Progenitor cell of endocrine pancreas (in vitro differentiated cells): ENCODE data around the gene RAET1G. TPM values are rescaled to one million over a fixed set of nuclear protein-coding genes. Genes with fewer than 3 reads are reported as not detected.

Experiments
- DNase-seq: peaks from one replicate; pipeline ENCODE4 v3.0.0; 2021; ENCODE audit warnings: low spot score; ENCODE audit not compliant: unreplicated experiment
- H3K27ac Mint-ChIP-seq: 2 replicates; pipeline ENCODE4 v1.8.0; 2021; ENCODE audit warnings: mild to moderate bottlenecking, moderate library complexity, mixed read lengths
- H3K27me3 Mint-ChIP-seq: 2 replicates; pipeline ENCODE4 v1.8.0; 2021; ENCODE audit warnings: mixed read lengths
- H3K36me3 Mint-ChIP-seq: 2 replicates; pipeline ENCODE4 v1.8.0; 2022; ENCODE audit warnings: mixed read lengths; ENCODE audit not compliant: insufficient read depth
- H3K4me1 Mint-ChIP-seq: 2 replicates; pipeline ENCODE4 v1.8.0; 2021; ENCODE audit warnings: low read depth, mixed read lengths
- H3K4me3 Mint-ChIP-seq: 2 replicates; pipeline ENCODE4 v1.8.0; 2021; ENCODE audit warnings: low read depth, mild to moderate bottlenecking, moderate library complexity, mixed read lengths
- H3K9me3 Mint-ChIP-seq: 2 replicates; pipeline ENCODE4 v1.8.0; 2021; ENCODE audit warnings: low read depth, mixed read lengths
- CTCF ChIP-seq: fragments of 200-600 bp; sonication (generic); IDR thresholded peaks from one replicate; pipeline ENCODE4 v1.5.0; 2021; ENCODE audit warnings: antibody characterized with exemption, mild to moderate bottlenecking; ENCODE audit not compliant: unreplicated experiment
- total RNA-seq: library from RNA; stranded (reverse); gene quantifications from 2 replicates; pipeline ENCODE4 v1.2.1, GENCODE V29; 2021

The RAET1G gene
- total RNA-seq, 1 donor from 2014 or later, result not detected

DNA sequence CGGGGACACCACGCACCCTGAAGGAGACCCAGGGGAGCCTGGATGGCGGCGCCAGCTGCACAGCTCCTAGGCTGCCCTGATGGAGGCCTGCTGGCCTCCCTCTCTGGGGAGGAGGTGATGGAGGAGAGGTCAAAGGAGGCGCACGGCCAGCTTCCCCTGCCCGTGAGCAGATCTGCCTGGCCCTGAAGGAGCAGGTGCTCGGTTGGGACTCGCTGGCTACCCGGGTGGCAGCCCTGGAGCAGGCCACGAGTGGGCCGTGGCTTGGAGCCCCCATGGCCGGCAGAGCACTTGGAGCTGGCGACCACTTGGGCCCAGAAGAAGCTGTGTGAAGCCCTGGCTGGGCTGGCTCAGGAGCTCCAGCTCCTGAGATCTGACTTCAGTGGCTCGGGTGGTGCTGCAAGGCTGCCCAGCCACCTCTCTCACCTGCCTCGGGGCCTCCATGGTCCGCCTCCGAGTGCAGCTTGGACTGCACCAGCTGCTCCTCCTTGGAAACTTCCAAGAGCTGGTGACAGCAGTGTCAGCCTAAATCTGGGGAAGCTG lies 17.5 kb downstream of the RAET1G start:
- TF ChIP-seq CTCF, result no peak
- Mint-ChIP-seq H3K27me3 (peaks cover 19% of the 10 kb centered on the region), H3K27ac (no peak overlapping the region), H3K4me3 (no peak overlapping the region), H3K36me3 (peaks cover 3% of the 10 kb centered on the region), H3K4me1 (no peaks in the 10 kb centered on the region), H3K9me3 (peaks cover 9% of the 10 kb centered on the region)
- no peak for DNase-seq

DNA sequence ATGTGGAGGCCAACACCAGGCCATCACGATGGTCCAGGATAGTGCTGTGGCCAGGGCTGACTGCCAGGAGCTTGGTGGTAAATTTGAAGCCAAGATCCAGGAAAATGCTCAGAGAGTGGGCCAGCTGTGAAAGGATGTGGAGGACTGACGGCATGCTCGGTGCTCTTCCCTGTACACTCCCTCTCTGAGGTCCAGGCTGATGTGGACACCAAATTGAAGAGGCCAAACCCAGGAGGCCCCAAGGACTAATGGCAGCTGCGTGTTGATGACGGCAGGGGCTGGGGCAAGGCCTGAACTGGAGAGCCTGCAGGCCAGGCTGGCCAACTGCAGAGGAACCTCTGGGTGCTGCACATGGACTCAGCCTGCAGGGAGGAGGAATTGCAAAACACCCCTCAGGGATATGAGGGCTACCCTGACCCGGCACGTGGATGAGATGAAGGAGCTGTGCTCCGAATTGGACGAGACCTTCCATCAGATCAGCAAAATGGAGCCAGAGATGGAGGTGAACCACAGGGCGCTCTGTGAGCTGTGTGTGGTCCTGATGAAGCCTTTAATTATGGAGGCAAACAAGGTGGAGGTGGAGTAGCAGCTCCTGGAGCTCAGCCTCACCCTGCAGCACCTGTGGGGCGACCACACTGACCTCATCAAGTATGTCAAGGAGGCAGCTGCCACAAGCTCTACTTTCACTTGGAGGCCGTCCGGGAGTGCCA lies 18.1 kb downstream of the RAET1G start:
- no peak for DNase-seq
- no peak overlapping the region for H3K27ac Mint-ChIP-seq
- peaks cover 21% of the 10 kb centered on the region for H3K27me3 Mint-ChIP-seq
- TF ChIP-seq CTCF, result no peak
- peaks cover 9% of the 10 kb centered on the region for H3K9me3 Mint-ChIP-seq
- peaks cover 3% of the 10 kb centered on the region for H3K36me3 Mint-ChIP-seq
- no peak overlapping the region for H3K4me3 Mint-ChIP-seq
- H3K4me1 Mint-ChIP-seq, result no peaks in the 10 kb centered on the region

DNA sequence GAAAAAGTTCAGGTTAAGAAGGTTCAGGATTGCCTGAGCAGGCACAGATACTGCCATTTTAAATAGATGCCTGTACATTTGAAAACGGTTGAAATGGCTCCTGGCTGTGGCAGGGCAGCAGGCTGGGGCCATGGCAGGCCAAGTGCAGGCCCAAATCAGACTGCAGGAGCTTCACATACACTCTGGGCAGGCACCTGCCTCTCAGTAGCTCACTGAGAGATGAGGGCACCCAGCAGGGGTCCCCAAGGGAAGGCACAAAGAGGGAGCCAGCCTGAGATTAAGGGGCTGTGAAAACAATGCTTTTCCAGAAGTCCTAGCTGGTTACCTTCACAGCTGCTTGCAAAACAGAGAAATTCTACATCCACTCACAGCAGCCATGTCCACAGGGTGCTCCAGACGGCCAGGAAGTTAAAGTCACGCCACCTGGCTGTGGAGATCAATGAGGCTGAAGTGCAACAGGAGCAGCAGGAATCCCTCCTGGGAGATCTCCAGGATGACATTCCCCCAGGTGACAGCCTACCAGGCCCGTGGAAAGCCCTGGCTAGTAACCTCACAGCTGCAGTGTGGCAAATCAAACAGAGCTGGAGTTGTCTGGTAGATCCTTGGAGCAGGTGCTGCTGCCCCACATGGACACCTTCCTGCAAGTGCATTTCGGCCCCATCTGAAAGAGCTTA lies 18.8 kb downstream of the RAET1G start:
- Mint-ChIP-seq H3K4me3 (no peak overlapping the region), H3K27me3 (peaks cover 27% of the 10 kb centered on the region), H3K4me1 (no peaks in the 10 kb centered on the region), H3K9me3 (peaks cover 6% of the 10 kb centered on the region), H3K36me3 (peaks cover 3% of the 10 kb centered on the region), H3K27ac (no peak overlapping the region)
- DNase-seq, result no peak
- TF ChIP-seq CTCF, result peak; percentile 20

- DNase-seq, result no peak
- H3K27me3 Mint-ChIP-seq, result peaks cover 38% of the 10 kb centered on the region
- no peaks in the 10 kb centered on the region for H3K9me3 Mint-ChIP-seq
- peaks cover 2% of the 10 kb centered on the region for H3K4me1 Mint-ChIP-seq
- H3K27ac Mint-ChIP-seq, result no peak overlapping the region
- H3K36me3 Mint-ChIP-seq, result no peaks in the 10 kb centered on the region
- TF ChIP-seq CTCF, result no peak
- no peak overlapping the region for H3K4me3 Mint-ChIP-seq
Measured at GRCh38 chr6:149901444-149902140, 21.3 kb downstream of the RAET1G start.

DNA sequence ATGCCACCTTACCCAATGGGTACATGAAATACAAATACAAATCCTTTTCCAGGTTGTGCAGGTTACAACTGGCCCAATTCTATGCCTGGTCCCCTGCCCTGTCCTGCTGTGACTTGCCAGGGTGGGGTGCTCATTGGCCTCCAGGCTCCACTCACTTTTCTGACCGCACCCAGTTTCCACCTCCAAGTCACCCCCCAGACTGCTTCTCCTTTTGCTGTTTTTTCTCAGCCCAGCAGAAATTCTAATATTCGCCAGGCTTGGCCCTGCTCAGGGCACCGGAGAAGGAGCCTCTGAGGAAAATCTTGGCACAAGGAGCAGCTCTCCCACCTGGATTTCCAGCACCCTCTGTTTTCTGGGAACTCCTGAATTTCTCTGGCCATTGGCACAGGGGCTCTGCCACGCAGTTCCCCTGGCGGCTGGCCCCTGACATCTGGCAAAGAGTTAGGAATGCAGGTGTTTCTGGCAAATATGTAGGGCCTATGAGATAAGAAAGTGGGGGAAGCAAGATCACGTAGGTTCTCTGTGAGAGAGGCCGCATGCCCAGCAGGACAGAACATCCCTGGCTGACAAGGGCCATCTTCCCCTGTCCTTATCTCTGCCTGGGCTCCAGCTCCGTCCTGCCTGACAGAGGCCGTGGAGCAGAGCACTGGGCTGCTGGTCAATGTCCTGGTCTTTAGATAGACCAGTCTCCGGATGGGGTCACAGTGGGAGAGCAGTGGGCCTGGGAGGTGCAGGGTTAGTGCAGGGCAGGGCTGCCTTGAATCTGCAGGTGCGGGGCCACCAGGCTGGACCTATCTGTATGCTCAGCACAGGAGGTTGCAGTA lies 22.1 kb downstream of the RAET1G start:
- no peak overlapping the region for H3K4me3 Mint-ChIP-seq
- H3K36me3 Mint-ChIP-seq, result no peaks in the 10 kb centered on the region
- TF ChIP-seq CTCF, result no peak
- no peak for DNase-seq
- H3K4me1 Mint-ChIP-seq, result peaks cover 2% of the 10 kb centered on the region
- no peaks in the 10 kb centered on the region for H3K9me3 Mint-ChIP-seq
- peaks cover 39% of the 10 kb centered on the region for H3K27me3 Mint-ChIP-seq
- no peak overlapping the region for H3K27ac Mint-ChIP-seq
